OCI-LY7 (cell line): ENCODE results near the gene IKZF1. TPM values are rescaled to one million over a fixed set of nuclear protein-coding genes. Genes with fewer than 3 reads are reported as not detected.

Source experiments
- BruUV-seq: library from RNA; stranded (reverse); fragments of 400-500 nt; replicated peaks from 2 replicates; lab custom pipeline; 2021; lab: Mats Ljungman, UMichigan
- CTCF ChIA-PET: fragments of 300-600 bp; sonication (Branson Sonifier 250); formaldehyde crosslinking; loops from one replicate; lab custom pipeline; 2022; ENCODE audit warnings: antibody characterized with exemption; ENCODE audit not compliant: unreplicated experiment; lab: Charles Lee
- POLR2A ChIA-PET: fragments of 300-600 bp; sonication (Branson Sonifier 250); formaldehyde crosslinking; loops from one replicate; lab custom pipeline; 2022; ENCODE audit warnings: antibody characterized with exemption; lab: Charles Lee
- DNase-seq: peaks from one replicate; pipeline ENCODE4 v3.0.0-alpha.2; 2015; ENCODE audit warnings: low spot score
- H2AFZ ChIP-seq: fragments of 200-600 bp; sonication (generic), shearing (Covaris generic); 2 replicates; pipeline ENCODE4 v1.6.1; 2014; ENCODE audit warnings: mild to moderate bottlenecking, antibody characterized with exemption, low read length, moderate library complexity
- H3K27ac ChIP-seq: fragments of 200-600 bp; sonication (generic); 2 replicates; pipeline ENCODE4 v1.5.1; 2014; ENCODE audit warnings: mixed run types, low read depth, mild to moderate bottlenecking, moderate library complexity, low read length, inconsistent platforms; ENCODE audit not compliant: poor library complexity, severe bottlenecking
- H3K36me3 ChIP-seq: fragments of 200-600 bp; sonication (generic); 2 replicates; pipeline ENCODE4 v1.6.1; 2014; ENCODE audit warnings: mild to moderate bottlenecking, antibody characterized with exemption, low read length, moderate library complexity, mixed read lengths; ENCODE audit not compliant: insufficient read depth
- H3K4me1 ChIP-seq: fragments of 200-600 bp; sonication (generic); 2 replicates; pipeline ENCODE4 v1.5.1; 2014; ENCODE audit warnings: mild to moderate bottlenecking, low read length; ENCODE audit not compliant: insufficient read depth, poor library complexity, severe bottlenecking
- H3K4me2 ChIP-seq: fragments of 200-600 bp; sonication (generic); 2 replicates; pipeline ENCODE4 v1.6.1; 2014; ENCODE audit warnings: mild to moderate bottlenecking, low read length
- H3K4me3 ChIP-seq: fragments of 200-600 bp; sonication (generic); 2 replicates; pipeline ENCODE4 v1.5.1; 2014; ENCODE audit warnings: mild to moderate bottlenecking, low read depth, low read length; ENCODE audit not compliant: poor library complexity, severe bottlenecking
- H3K79me2 ChIP-seq: fragments of 200-600 bp; sonication (generic); 2 replicates; pipeline ENCODE4 v1.6.1; 2016; ENCODE audit warnings: low read depth, mild to moderate bottlenecking, low read length, moderate library complexity, mixed read lengths; ENCODE audit not compliant: insufficient read depth
- H3K9me2 ChIP-seq: fragments of 200-600 bp; sonication (generic); 2 replicates; pipeline ENCODE4 v1.6.1; 2016; ENCODE audit warnings: mild to moderate bottlenecking, low read length, mixed read lengths; ENCODE audit not compliant: insufficient read depth
- H3K9me3 ChIP-seq: fragments of 200-600 bp; sonication (generic); 2 replicates; pipeline ENCODE4 v1.6.1; 2014; ENCODE audit warnings: mild to moderate bottlenecking, mixed run types, low read length, mixed read lengths
- H4K20me1 ChIP-seq: fragments of 200-600 bp; sonication (generic); 2 replicates; pipeline ENCODE4 v1.6.1; 2014; ENCODE audit warnings: mild to moderate bottlenecking, antibody characterized with exemption, low read length, moderate library complexity, mixed read lengths; ENCODE audit not compliant: insufficient read depth
- EZH2phosphoT487 ChIP-seq: fragments of 200-600 bp; sonication (generic); IDR thresholded peaks from 2 replicates; pipeline ENCODE4 v1.6.1; 2018; ENCODE audit warnings: low read depth, borderline replicate concordance, mild to moderate bottlenecking, mixed run types, antibody characterized with exemption, low read length, moderate library complexity, mixed read lengths
- intact Hi-C: fragments of 100-400 bp; cut with micrococcal nuclease; formaldehyde crosslinking; loops from one replicate; pipeline ENCODE4 v1.10.0; 2022; ENCODE audit not compliant: unreplicated experiment
- total RNA-seq, 2 experiments: library from RNA; depleted of rRNA in 1 of 2; stranded (reverse); fragments of >200 nt in 1 of 2; shearing (Covaris generic) in 1 of 2; gene quantifications; 2 replicates each; pipeline ENCODE4 v1.2.3, GENCODE V29; 2014 to 2022
- TF ChIP-seq, protein P1 (sequence below): fragments of 200-600 bp; sonication (generic); conservative IDR thresholded peaks from 2 replicates; pipeline ENCODE4 v1.5.1; 2014; ENCODE audit warnings: mild to moderate bottlenecking, antibody characterized with exemption, low read length, moderate library complexity, mixed read lengths

The IKZF1 gene
- total RNA-seq, 2 experiments from 2014 or later = 108 to 161 TPM

DNA sequence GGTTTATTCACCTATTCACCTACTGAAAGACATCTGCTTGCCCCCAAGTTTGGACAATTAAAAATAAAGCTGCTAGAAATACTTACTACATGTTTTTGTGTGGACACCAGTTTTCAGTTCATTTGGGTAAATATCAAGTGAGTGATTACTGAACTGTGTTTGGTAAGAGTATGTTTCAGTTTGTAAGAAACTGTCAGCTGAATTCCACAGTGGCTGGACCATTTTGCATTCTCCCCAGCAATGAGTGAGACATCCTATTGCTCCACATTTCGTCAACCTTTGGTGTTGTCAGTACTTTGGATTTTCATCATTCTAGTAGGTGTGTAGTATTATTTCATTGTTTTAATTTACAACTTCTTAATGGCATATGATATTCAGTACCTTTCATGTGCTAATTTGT is 17.4 kb upstream of the IKZF1 start:
- Histone ChIP-seq H3K4me3 (no peak overlapping the region), H3K36me3 (no peaks in the 10 kb centered on the region), H2AFZ (no peak overlapping the region), H3K4me2 (no peak overlapping the region), H3K9me3 (no peaks in the 10 kb centered on the region), H3K9me2 (no peaks in the 10 kb centered on the region; the same call in 1 of the 2 replicates), H3K79me2 (no peaks in the 10 kb centered on the region), H3K27ac (no peak overlapping the region), H3K4me1 (peaks cover 16% of the 10 kb centered on the region), H4K20me1 (no peaks in the 10 kb centered on the region)
- POLR2A ChIA-PET = interaction anchor here (1.1 to 1.8 kb wide), 4 partner anchors 9 to 51 kb away, joined by 3 to 5 read pairs (median 4); no protein-coding TSS in a partner anchor
- DNase-seq = no peak
- no peak for TF ChIP-seq EZH2phosphoT487
- TF ChIP-seq, protein P1, sequence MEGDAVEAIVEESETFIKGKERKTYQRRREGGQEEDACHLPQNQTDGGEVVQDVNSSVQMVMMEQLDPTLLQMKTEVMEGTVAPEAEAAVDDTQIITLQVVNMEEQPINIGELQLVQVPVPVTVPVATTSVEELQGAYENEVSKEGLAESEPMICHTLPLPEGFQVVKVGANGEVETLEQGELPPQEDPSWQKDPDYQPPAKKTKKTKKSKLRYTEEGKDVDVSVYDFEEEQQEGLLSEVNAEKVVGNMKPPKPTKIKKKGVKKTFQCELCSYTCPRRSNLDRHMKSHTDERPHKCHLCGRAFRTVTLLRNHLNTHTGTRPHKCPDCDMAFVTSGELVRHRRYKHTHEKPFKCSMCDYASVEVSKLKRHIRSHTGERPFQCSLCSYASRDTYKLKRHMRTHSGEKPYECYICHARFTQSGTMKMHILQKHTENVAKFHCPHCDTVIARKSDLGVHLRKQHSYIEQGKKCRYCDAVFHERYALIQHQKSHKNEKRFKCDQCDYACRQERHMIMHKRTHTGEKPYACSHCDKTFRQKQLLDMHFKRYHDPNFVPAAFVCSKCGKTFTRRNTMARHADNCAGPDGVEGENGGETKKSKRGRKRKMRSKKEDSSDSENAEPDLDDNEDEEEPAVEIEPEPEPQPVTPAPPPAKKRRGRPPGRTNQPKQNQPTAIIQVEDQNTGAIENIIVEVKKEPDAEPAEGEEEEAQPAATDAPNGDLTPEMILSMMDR = no peak
- no TSS peak for BruUV-seq
- CTCF ChIA-PET = no interaction called here
- intact Hi-C loops = no loop called here

DNA sequence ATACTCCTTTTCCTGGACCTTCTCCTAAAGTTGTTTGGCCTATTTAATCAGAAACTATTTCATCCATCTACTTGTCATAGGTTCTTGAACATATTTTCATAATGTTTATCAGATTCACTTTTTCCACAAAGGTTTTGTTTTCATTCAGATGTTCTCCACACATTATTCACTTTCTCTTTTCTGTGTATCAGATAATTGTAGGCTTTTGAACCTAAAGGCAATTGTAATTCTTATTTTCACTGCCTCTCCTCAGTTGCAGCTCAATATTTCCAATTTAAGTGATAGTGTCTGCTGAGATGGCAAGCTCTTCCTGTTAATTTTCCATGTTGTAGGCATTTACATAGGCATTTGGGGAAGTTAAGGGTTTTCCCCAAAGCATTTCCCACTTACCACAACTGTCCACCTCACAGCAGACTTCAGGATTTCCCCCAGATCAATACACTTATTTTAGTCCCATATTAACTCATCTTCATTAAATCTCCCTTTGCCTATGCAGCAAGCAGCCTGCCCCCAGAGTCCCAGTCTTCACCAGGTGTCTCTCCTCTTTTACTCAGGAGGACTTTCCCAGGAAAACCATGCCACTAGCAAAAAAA is 12.3 kb upstream of the IKZF1 start:
- CTCF ChIA-PET = no interaction called here
- Histone ChIP-seq H3K9me2 (no peaks in the 10 kb centered on the region; the same call in 1 of the 2 replicates), H3K4me2 (no peak overlapping the region), H4K20me1 (no peaks in the 10 kb centered on the region), H3K79me2 (no peaks in the 10 kb centered on the region), H3K4me3 (no peak overlapping the region), H3K4me1 (peaks cover 11% of the 10 kb centered on the region), H3K9me3 (no peaks in the 10 kb centered on the region), H2AFZ (no peak overlapping the region), H3K36me3 (no peaks in the 10 kb centered on the region), H3K27ac (no peak overlapping the region)
- TF ChIP-seq, protein P1 = no peak
- no peak for TF ChIP-seq EZH2phosphoT487
- POLR2A ChIA-PET = interaction anchor here (0.6 to 5.8 kb wide), 8 partner anchors 9 to 155 kb away, joined by 3 to 26 read pairs (median 4); partner anchors contain the start of gene IKZF1
- no peak for DNase-seq
- BruUV-seq = no TSS peak
- intact Hi-C loops = no loop called here

DNA sequence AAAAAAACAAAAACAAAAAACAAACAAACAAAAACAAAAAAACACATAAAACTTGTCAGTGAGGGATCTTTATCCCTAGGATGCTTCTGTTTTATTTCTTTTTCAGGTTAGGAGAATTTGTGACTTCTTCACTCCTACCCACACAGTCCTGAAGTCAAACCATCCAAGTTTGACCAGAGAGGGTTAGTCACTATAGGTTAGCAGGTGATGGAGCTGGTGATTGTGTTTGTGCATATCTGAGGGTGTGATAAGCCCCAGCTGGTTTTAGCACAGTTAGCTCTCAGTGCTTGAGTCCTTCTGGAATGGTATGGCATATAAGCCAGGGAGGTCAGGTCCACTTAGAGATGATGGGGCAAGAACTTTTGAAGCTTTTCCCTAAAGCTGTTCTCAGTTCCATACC is 11.8 kb upstream of the IKZF1 start:
- H4K20me1 ChIP-seq = no peaks in the 10 kb centered on the region
- ChIA-PET POLR2A (interaction anchor here (0.9 to 5.8 kb wide), 4 partner anchors 10 to 49 kb away, joined by 3 to 26 read pairs (median 5); partner anchors contain the start of gene IKZF1), CTCF (no interaction called here)
- no peak for DNase-seq
- intact Hi-C loops = no loop called here
- no peak overlapping the region for H2AFZ ChIP-seq
- peaks cover 11% of the 10 kb centered on the region for H3K4me1 ChIP-seq
- no TSS peak for BruUV-seq
- no peak overlapping the region for H3K4me2 ChIP-seq
- no peaks in the 10 kb centered on the region for H3K36me3 ChIP-seq
- H3K27ac ChIP-seq = no peak overlapping the region
- no peaks in the 10 kb centered on the region; the same call in 1 of the 2 replicates for H3K9me2 ChIP-seq
- no peaks in the 10 kb centered on the region for H3K9me3 ChIP-seq
- no peak overlapping the region for H3K4me3 ChIP-seq
- no peaks in the 10 kb centered on the region for H3K79me2 ChIP-seq
- TF ChIP-seq EZH2phosphoT487 = no peak
- TF ChIP-seq, protein P1 = no peak
